Natural killer cell (primary cell): ENCODE data around the gene KCNA4. TPM values are rescaled to one million over a fixed set of nuclear protein-coding genes. Genes with fewer than 3 reads are reported as not detected.
"Not testable (repeated sequence)": the region's sequence is repeated elsewhere in the genome, so short reads cannot be mapped to it uniquely, and the experiment has no call there.

Source experiments
- ATAC-seq, 3 donors: fragments of 150-1000 bp in 2 of 3; fragments of 200-7000 bp in 1 of 3; cut with Tn5 transposase; 1 replicate in 1 of 3; 2 replicates in 2 of 3; pipeline ENCODE4 v1.10.0; 2021; ENCODE audit warnings: mild to moderate bottlenecking in 2 of 3, moderate library complexity in 2 of 3
- DNase-seq, 2 donors: peaks; one replicate each; pipeline versions ENCODE4 v3.0.0 to v3.0.0-alpha.2; 2013 to 2021; ENCODE audit warnings: mixed read lengths in 1 of 2
- H3K27ac ChIP-seq: one replicate; pipeline ENCODE4 v1.5.1; 2013; ENCODE audit warnings: mild to moderate bottlenecking, low read length
- H3K27me3 ChIP-seq: one replicate; pipeline ENCODE4 v1.6.1; 2013; ENCODE audit warnings: low read length; ENCODE audit not compliant: control insufficient read depth, insufficient read depth
- H3K36me3 ChIP-seq: one replicate; pipeline ENCODE4 v1.6.1; 2013; ENCODE audit warnings: low read length; ENCODE audit not compliant: control insufficient read depth, insufficient read depth
- H3K4me1 ChIP-seq: one replicate; pipeline ENCODE4 v1.6.1; 2013; ENCODE audit warnings: low read length; ENCODE audit not compliant: control insufficient read depth, insufficient read depth
- H3K4me3 ChIP-seq: one replicate; pipeline ENCODE4 v1.5.1; 2013; ENCODE audit warnings: low read length
- H3K9me3 ChIP-seq: one replicate; pipeline ENCODE4 v1.6.1; 2013; ENCODE audit warnings: low read length; ENCODE audit not compliant: control insufficient read depth, insufficient read depth
- H3K27ac Mint-ChIP-seq, 2 donors: one replicate each; pipeline ENCODE4 v1.8.0; 2022; ENCODE audit warnings: mild to moderate bottlenecking in 2 of 2, mixed read lengths in 2 of 2, moderate library complexity in 1 of 2
- H3K27me3 Mint-ChIP-seq, 2 donors: one replicate each; pipeline ENCODE4 v1.8.0; 2022; ENCODE audit warnings: low read depth in 2 of 2, mixed read lengths in 2 of 2
- H3K36me3 Mint-ChIP-seq: one replicate; pipeline ENCODE4 v1.8.0; 2022; ENCODE audit warnings: mixed read lengths
- H3K4me1 Mint-ChIP-seq, 2 donors: one replicate each; pipeline ENCODE4 v1.8.0; 2022; ENCODE audit warnings: mixed read lengths in 2 of 2
- H3K4me3 Mint-ChIP-seq: one replicate; pipeline ENCODE4 v1.8.0; 2022; ENCODE audit warnings: mild to moderate bottlenecking, moderate library complexity, mixed read lengths
- H3K9me3 Mint-ChIP-seq, 2 donors: one replicate each; pipeline ENCODE4 v1.8.0; 2022; ENCODE audit warnings: mixed read lengths in 2 of 2
- CTCF ChIP-seq: fragments of 200-600 bp; IDR thresholded peaks from one replicate; pipeline ENCODE4 v1.8.0; 2022; ENCODE audit warnings: antibody characterized with exemption
- WGBS: methylation state at CpG from one replicate; pipeline ENCODE4 v1.1.7; 2013; ENCODE audit warnings: missing lambda C conversion rate; ENCODE audit not compliant: insufficient coverage; 5-methylcytosine and 5-hydroxymethylcytosine counted together
- intact Hi-C: fragments of 100-400 bp; cut with micrococcal nuclease; formaldehyde crosslinking; loops from one replicate; pipeline ENCODE4 v1.14.2; 2022
- total RNA-seq, 4 donors: library from RNA; stranded (reverse); fragments of 120-200 nt in 1 of 4; gene quantifications; one replicate each; pipeline versions ENCODE4 v1.2.3 to v1.2.4, GENCODE V29; 2013 to 2022

The KCNA4 gene
- total RNA-seq, 3 donors from 2014 or later (not counting 1 experiment from before 2014, with no cell fraction given): not detected

DNA sequence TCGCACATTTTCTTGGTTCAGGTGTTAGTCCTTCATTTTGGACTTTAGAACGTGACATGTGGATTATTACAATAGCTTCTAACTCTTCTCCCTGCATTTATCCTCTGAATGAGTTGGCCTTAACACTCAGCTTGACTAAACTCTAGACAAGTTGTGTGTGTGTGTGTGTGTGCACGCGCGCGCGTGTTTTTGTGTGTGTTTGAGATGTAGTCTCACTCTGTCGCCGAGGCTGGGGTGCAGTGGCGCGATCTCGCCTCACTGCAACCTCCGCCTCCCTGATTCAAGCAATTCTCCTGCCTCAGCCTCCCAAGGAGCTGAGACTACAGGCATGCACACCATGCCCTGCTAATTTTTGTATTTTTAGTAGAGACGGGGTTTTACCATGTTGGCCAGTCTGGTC, 24.3 kb upstream of the KCNA4 start:
- H3K4me3 ChIP-seq: no peak overlapping the region
- no peaks in the 10 kb centered on the region for H3K36me3 ChIP-seq
- Mint-ChIP-seq H3K27me3 (peaks cover 0 to 4% of the 10 kb centered on the region in 2 donors), H3K4me3 (no peak overlapping the region), H3K27ac (no peak overlapping the region), H3K36me3 (no peaks in the 10 kb centered on the region), H3K4me1 (no peaks in the 10 kb centered on the region), H3K9me3 (peaks cover 12 to 21% of the 10 kb centered on the region in 2 donors)
- 96% methylated on average over 7 of the region's 14 CpGs for WGBS
- H3K27ac ChIP-seq: no peak overlapping the region
- DNase-seq: no peak
- H3K27me3 ChIP-seq: no peaks in the 10 kb centered on the region
- intact Hi-C loops: no loop called here
- no peak for ATAC-seq
- no peak for TF ChIP-seq CTCF
- H3K9me3 ChIP-seq: no peaks in the 10 kb centered on the region
- H3K4me1 ChIP-seq: no peaks in the 10 kb centered on the region

DNA sequence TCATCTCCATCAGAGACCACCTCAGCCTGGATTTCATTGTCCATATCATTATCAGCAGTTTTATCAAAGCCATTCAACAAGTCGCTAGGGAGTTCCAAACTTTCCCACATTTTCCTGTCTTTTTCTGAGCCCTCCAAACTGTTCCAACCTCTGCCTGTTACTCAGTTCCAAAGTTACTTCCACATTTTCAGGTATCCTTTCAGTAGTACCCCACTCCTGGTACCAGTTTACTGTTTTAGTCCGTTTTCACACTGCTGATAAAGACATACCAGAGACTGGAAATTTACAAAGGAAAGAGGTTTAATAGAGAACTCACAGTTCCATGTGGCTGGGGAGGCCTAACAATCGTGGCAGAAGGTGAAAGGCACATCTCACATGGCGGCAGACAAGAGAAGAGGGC, 17.9 kb upstream of the KCNA4 start:
- H3K9me3 Mint-ChIP-seq, H3K9me3 ChIP-seq, DNase-seq, H3K27ac ChIP-seq, intact Hi-C loops, H3K27me3 Mint-ChIP-seq, H3K27me3 ChIP-seq, H3K36me3 ChIP-seq, H3K36me3 Mint-ChIP-seq, H3K27ac Mint-ChIP-seq, H3K4me1 Mint-ChIP-seq, ATAC-seq, H3K4me1 ChIP-seq, H3K4me3 Mint-ChIP-seq, H3K4me3 ChIP-seq: not testable (repeated sequence)
- WGBS: 64% methylated on average over 4 of the region's 4 CpGs

DNA sequence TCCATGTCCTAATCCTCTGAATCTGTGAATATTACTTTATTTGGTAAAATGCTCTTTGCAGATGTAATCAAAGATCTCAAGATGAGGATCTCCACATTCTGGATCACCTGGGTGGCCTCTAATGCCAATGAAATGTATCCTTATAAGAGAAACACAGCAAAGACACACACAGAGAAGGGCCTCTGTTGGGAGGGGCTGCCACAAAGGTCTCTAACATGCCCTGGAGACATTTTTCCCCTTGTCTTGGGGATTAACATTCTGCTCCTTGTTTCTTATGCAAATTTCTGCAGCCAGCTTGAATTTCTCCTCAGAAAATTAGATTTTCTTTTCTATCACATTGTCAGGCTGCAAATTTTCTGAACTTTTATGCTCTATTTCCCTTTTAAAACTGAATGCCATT, 17.3 kb upstream of the KCNA4 start:
- H3K4me1 ChIP-seq, H3K27me3 ChIP-seq, H3K36me3 Mint-ChIP-seq, H3K4me3 ChIP-seq, H3K4me3 Mint-ChIP-seq, intact Hi-C loops, H3K9me3 ChIP-seq, ATAC-seq, H3K36me3 ChIP-seq, H3K27ac ChIP-seq, H3K4me1 Mint-ChIP-seq, H3K27ac Mint-ChIP-seq, H3K9me3 Mint-ChIP-seq, DNase-seq, H3K27me3 Mint-ChIP-seq: not testable (repeated sequence)

GRCh38 chr11:30025396-30026139, 8.7 kb upstream of the KCNA4 start:
- H3K9me3 Mint-ChIP-seq: peaks cover 3 to 5% of the 10 kb centered on the region in 2 donors

More at GRCh38 chr11:30025396-30026139, 8.7 kb upstream of the KCNA4 start:
- H3K27me3 ChIP-seq: no peaks in the 10 kb centered on the region
- no peaks in the 10 kb centered on the region for H3K9me3 ChIP-seq
- no peaks in the 10 kb centered on the region for H3K36me3 Mint-ChIP-seq
- ATAC-seq (no peak), DNase-seq (no peak)
- H3K4me1 ChIP-seq: no peaks in the 10 kb centered on the region
- H3K4me3 ChIP-seq: no peak overlapping the region
- intact Hi-C loops: no loop called here
- no peaks in the 10 kb centered on the region for H3K4me1 Mint-ChIP-seq
- H3K36me3 ChIP-seq: no peaks in the 10 kb centered on the region
- H3K27me3 Mint-ChIP-seq: no peaks in the 10 kb centered on the region
- no peak overlapping the region for H3K4me3 Mint-ChIP-seq
- no peak for TF ChIP-seq CTCF
- H3K27ac ChIP-seq: no peak overlapping the region
- 5% methylated on average over 4 of the region's 6 CpGs for WGBS
- H3K27ac Mint-ChIP-seq: no peak overlapping the region
